Mesendoderm (in vitro differentiated cells): ENCODE data around the gene MAP1B.

Experiments
- DNase-seq: peaks from one replicate; pipeline ENCODE4 v3.0.0; 2013
- H2AK5ac ChIP-seq: 2 replicates; pipeline ENCODE4 v1.6.1; 2013; ENCODE audit warnings: low read length, inconsistent platforms
- H2BK120ac ChIP-seq: 2 replicates; pipeline ENCODE4 v1.6.1; 2013; ENCODE audit warnings: low read depth, mild to moderate bottlenecking, low read length, moderate library complexity, mixed read lengths
- H2BK15ac ChIP-seq: replicated peaks from 2 replicates; pipeline ENCODE4 v1.6.1; 2013; ENCODE audit warnings: low read depth, mild to moderate bottlenecking, moderate library complexity
- H2BK5ac ChIP-seq: 2 replicates; pipeline ENCODE4 v1.6.1; 2013; ENCODE audit warnings: low read length, inconsistent platforms
- H3K18ac ChIP-seq: 2 replicates; pipeline ENCODE4 v1.6.1; 2013; ENCODE audit warnings: mild to moderate bottlenecking, low read length, mixed read lengths
- H3K23ac ChIP-seq: one replicate; pipeline ENCODE4 v1.6.1; 2013; ENCODE audit warnings: low read length
- H3K27ac ChIP-seq: 2 replicates; pipeline ENCODE4 v1.5.1; 2013; ENCODE audit warnings: low read depth, mild to moderate bottlenecking, inconsistent platforms, low read length, moderate library complexity
- H3K27me3 ChIP-seq: 2 replicates; pipeline ENCODE4 v1.6.1; 2013; ENCODE audit warnings: low read length, control low read depth, mild to moderate bottlenecking, inconsistent platforms; ENCODE audit not compliant: insufficient read depth, poor library complexity
- H3K36me3 ChIP-seq: 2 replicates; pipeline ENCODE4 v1.6.1; 2013; ENCODE audit warnings: low read length, inconsistent platforms; ENCODE audit not compliant: control insufficient read depth, insufficient read depth
- H3K4ac ChIP-seq: one replicate; pipeline ENCODE4 v1.6.1; 2013; ENCODE audit warnings: low read depth, mild to moderate bottlenecking, low read length, moderate library complexity
- H3K4me1 ChIP-seq: 2 replicates; pipeline ENCODE4 v1.6.1; 2013; ENCODE audit warnings: low read depth, low read length, inconsistent platforms; ENCODE audit not compliant: control insufficient read depth
- H3K4me2 ChIP-seq: 2 replicates; pipeline ENCODE4 v1.6.1; 2013; ENCODE audit warnings: low read length
- H3K4me3 ChIP-seq: 2 replicates; pipeline ENCODE4 v1.5.1; 2013; ENCODE audit warnings: mild to moderate bottlenecking, low read length
- H3K56ac ChIP-seq: one replicate; pipeline ENCODE4 v1.6.1; 2013; ENCODE audit warnings: low read length
- H3K79me1 ChIP-seq: 2 replicates; pipeline ENCODE4 v1.6.1; 2013; ENCODE audit warnings: low read length, inconsistent platforms
- H3K79me2 ChIP-seq: 2 replicates; pipeline ENCODE4 v1.6.1; 2013; ENCODE audit warnings: mild to moderate bottlenecking, low read length; ENCODE audit not compliant: control insufficient read depth, insufficient read depth
- H3K9ac ChIP-seq: 2 replicates; pipeline ENCODE4 v1.6.1; 2013; ENCODE audit warnings: low read length, inconsistent platforms
- H4K5ac ChIP-seq: one replicate; pipeline ENCODE4 v1.6.1; 2013; ENCODE audit warnings: low read length
- H4K8ac ChIP-seq: one replicate; pipeline ENCODE4 v1.6.1; 2013; ENCODE audit warnings: low read depth, mild to moderate bottlenecking, control low read depth, low read length, moderate library complexity
- WGBS: extraction: QIAGEN DNeasy Blood & Tissue Kit; methylation state at CpG from one replicate; pipeline ENCODE4 v1.1.7; 2013; ENCODE audit warnings: low lambda C conversion rate, missing lambda C conversion rate; ENCODE audit not compliant: insufficient coverage; ENCODE audit errors: extremely low coverage; 5-methylcytosine and 5-hydroxymethylcytosine counted together

Gene MAP1B

GRCh38 chr5:72121780-72122445 lies 14.6 kb downstream of the MAP1B start:
- Histone ChIP-seq H3K4me2 (no peak overlapping the region), H2BK5ac (no peak overlapping the region), H4K5ac (no peak overlapping the region), H2BK15ac (no peak overlapping the region), H3K4me3 (no peak overlapping the region), H3K23ac (no peak overlapping the region), H2AK5ac (no peak overlapping the region), H3K27ac (no peak overlapping the region), H3K4me1 (no peaks in the 10 kb centered on the region), H3K79me1 (peaks cover 14% of the 10 kb centered on the region), H2BK120ac (no peak overlapping the region), H3K79me2 (peaks cover 10% of the 10 kb centered on the region), H3K36me3 (peaks cover 5% of the 10 kb centered on the region), H3K18ac (no peak overlapping the region), H4K8ac (no peak overlapping the region), H3K56ac (no peak overlapping the region), H3K4ac (no peak overlapping the region), H3K9ac (no peak overlapping the region), H3K27me3 (no peaks in the 10 kb centered on the region)
- DNase-seq: no peak
- WGBS: no CpG with 5 or more reads among the region's 12 CpGs

GRCh38 chr5:72122602-72123001 lies 15.3 kb downstream of the MAP1B start:
- no CpG with 5 or more reads among the region's 3 CpGs for WGBS
- Histone ChIP-seq H3K79me2 (peaks cover 8% of the 10 kb centered on the region), H3K27me3 (no peaks in the 10 kb centered on the region), H3K9ac (no peak overlapping the region), H3K56ac (no peak overlapping the region), H2BK5ac (no peak overlapping the region), H3K18ac (peak overlapping the region; percentile 30), H2BK15ac (no peak overlapping the region), H4K8ac (no peak overlapping the region), H2BK120ac (no peak overlapping the region), H3K79me1 (peaks cover 13% of the 10 kb centered on the region), H3K4me1 (peaks cover 1% of the 10 kb centered on the region), H2AK5ac (no peak overlapping the region), H3K4me3 (no peak overlapping the region), H3K27ac (no peak overlapping the region), H3K23ac (no peak overlapping the region), H3K4me2 (no peak overlapping the region), H3K4ac (no peak overlapping the region), H4K5ac (no peak overlapping the region), H3K36me3 (peaks cover 2% of the 10 kb centered on the region)
- no peak for DNase-seq

DNA sequence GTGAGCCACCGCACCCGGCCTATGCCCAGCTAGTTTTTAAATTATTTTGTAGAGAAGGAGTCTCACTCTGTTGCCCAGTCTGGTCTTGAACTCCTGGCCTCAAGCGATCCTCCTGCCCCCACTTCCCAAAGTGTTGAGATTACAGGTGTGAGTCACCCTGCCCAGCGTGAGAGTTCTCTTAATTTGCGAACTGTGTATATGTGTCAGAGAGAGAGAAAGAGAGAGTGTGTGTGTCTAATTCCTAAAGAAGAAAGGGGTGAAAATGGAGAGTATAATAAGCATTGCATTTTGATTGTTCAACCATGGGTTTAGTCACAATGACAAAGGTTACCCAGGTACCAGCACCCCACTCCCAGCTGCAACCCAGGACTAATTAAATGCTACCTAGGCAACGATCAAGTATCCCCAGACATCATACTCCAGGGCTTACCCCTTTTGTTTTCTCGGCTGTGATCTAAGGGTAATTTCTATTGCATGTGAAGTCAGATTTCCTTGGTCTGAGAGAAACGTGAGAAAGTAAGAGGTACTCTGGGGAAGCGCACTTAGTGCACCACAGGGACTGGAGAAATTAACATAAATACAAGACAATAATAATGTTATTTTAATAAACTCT lies 16.6 kb downstream of the MAP1B start:
- no peak overlapping the region for H3K27ac ChIP-seq
- peaks cover 1% of the 10 kb centered on the region for H3K4me1 ChIP-seq
- H3K4ac ChIP-seq: no peak overlapping the region

GRCh38 chr5:72125271-72125940 lies 18.1 kb downstream of the MAP1B start:
- no peak overlapping the region for H3K18ac ChIP-seq
- H3K4me1 ChIP-seq: peaks cover 1% of the 10 kb centered on the region
- H3K9ac ChIP-seq: no peak overlapping the region
- peaks cover 8% of the 10 kb centered on the region for H3K79me2 ChIP-seq
- no peak for DNase-seq
- no peak overlapping the region for H3K4me2 ChIP-seq
- H4K5ac ChIP-seq: no peak overlapping the region
- peaks cover 12% of the 10 kb centered on the region for H3K79me1 ChIP-seq
- WGBS: no CpG with 5 or more reads among the region's 1 CpG
- peak overlapping the region; percentile 82 for H2BK120ac ChIP-seq
- H2BK15ac ChIP-seq: no peak overlapping the region
- H3K23ac ChIP-seq: no peak overlapping the region
- H3K4me3 ChIP-seq: no peak overlapping the region
- H3K56ac ChIP-seq: no peak overlapping the region
- no peaks in the 10 kb centered on the region for H3K27me3 ChIP-seq
- H3K27ac ChIP-seq: no peak overlapping the region
- H4K8ac ChIP-seq: no peak overlapping the region
- no peaks in the 10 kb centered on the region for H3K36me3 ChIP-seq
- no peak overlapping the region for H3K4ac ChIP-seq
- no peak overlapping the region for H2AK5ac ChIP-seq
- no peak overlapping the region for H2BK5ac ChIP-seq

More for the DNA sequence above, 16.6 kb downstream of the MAP1B start:
- no peak overlapping the region for H3K4me3 ChIP-seq
- peaks cover 1% of the 10 kb centered on the region for H3K36me3 ChIP-seq
- peaks cover 8% of the 10 kb centered on the region for H3K79me2 ChIP-seq
- H3K9ac ChIP-seq: no peak overlapping the region
- H3K27me3 ChIP-seq: no peaks in the 10 kb centered on the region
- no peak overlapping the region for H3K18ac ChIP-seq
- no peak overlapping the region for H4K5ac ChIP-seq
- no peak overlapping the region for H3K23ac ChIP-seq
- no peak overlapping the region for H3K56ac ChIP-seq
- H4K8ac ChIP-seq: no peak overlapping the region
- no peak overlapping the region for H2AK5ac ChIP-seq
- DNase-seq: no peak
- no peak overlapping the region for H2BK5ac ChIP-seq
- no CpG with 5 or more reads among the region's 9 CpGs for WGBS
- no peak overlapping the region for H2BK120ac ChIP-seq
- H2BK15ac ChIP-seq: no peak overlapping the region
- H3K79me1 ChIP-seq: peaks cover 12% of the 10 kb centered on the region
- no peak overlapping the region for H3K4me2 ChIP-seq

- Histone ChIP-seq H3K79me1 (peaks cover 11% of the 10 kb centered on the region), H3K23ac (no peak overlapping the region), H3K4ac (no peak overlapping the region), H3K79me2 (peaks cover 8% of the 10 kb centered on the region), H2BK120ac (no peak overlapping the region), H3K27me3 (no peaks in the 10 kb centered on the region), H4K5ac (no peak overlapping the region), H3K9ac (no peak overlapping the region), H3K56ac (no peak overlapping the region), H2AK5ac (no peak overlapping the region), H3K27ac (no peak overlapping the region), H3K4me2 (no peak overlapping the region), H2BK5ac (no peak overlapping the region), H2BK15ac (no peak overlapping the region), H4K8ac (no peak overlapping the region), H3K4me3 (no peak overlapping the region), H3K36me3 (no peaks in the 10 kb centered on the region), H3K18ac (no peak overlapping the region), H3K4me1 (peaks cover 1% of the 10 kb centered on the region)
- peak; percentile 56 for DNase-seq
- WGBS: no CpG with 5 or more reads among the region's 1 CpG
Measured at GRCh38 chr5:72125941-72126620, 18.8 kb downstream of the MAP1B start.
